GM12801 (cell line): ENCODE measurements around the gene SERGEF.

Experiments used
- TF ChIP-seq, protein P1 (sequence below): IDR thresholded peaks from one replicate; pipeline ENCODE4 v1.5.1; 2011; ENCODE audit warnings: control low read depth; ENCODE audit not compliant: insufficient read length; ENCODE audit errors: extremely low read depth

The SERGEF gene

DNA sequence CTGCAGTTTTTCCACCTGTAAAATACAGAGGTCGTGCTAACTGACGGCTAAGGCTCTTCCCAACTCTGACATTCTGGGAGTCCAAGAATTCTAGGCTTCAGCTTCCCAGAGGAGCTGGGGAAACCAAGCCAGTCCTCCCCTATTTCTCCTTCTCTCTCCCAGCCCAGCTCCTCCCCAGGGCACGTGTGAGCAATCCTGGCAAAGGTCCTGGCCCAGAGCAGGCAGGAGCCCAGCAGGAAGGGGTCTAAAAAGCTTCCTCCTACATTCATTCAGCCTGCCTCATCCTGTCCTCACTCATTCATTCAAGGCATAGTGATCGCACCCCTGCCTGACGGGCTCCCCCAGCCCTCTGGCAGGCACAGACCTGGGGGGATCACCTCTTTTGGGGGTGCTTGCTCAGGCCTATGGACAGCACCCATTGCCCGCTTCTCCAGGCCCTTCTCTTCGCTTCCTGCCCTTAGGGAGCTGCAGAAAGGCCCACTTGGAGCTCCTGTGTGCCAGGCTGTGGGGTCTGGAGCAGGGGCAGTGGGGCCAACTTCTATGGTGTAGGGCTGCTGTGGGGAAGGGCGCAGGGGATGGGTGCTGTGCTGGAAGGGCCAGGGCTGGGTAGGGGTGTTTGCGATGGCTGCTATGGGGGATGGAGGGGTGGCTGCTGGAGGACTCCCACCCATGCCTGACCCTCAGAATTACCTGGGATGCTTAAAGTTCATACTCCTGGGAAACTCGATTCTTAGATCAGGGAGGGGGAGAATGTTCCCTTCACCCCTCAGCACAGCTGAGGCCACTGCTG lies 268.5 kb downstream of the SERGEF start:
- TF ChIP-seq, protein P1, sequence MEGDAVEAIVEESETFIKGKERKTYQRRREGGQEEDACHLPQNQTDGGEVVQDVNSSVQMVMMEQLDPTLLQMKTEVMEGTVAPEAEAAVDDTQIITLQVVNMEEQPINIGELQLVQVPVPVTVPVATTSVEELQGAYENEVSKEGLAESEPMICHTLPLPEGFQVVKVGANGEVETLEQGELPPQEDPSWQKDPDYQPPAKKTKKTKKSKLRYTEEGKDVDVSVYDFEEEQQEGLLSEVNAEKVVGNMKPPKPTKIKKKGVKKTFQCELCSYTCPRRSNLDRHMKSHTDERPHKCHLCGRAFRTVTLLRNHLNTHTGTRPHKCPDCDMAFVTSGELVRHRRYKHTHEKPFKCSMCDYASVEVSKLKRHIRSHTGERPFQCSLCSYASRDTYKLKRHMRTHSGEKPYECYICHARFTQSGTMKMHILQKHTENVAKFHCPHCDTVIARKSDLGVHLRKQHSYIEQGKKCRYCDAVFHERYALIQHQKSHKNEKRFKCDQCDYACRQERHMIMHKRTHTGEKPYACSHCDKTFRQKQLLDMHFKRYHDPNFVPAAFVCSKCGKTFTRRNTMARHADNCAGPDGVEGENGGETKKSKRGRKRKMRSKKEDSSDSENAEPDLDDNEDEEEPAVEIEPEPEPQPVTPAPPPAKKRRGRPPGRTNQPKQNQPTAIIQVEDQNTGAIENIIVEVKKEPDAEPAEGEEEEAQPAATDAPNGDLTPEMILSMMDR: no peak

DNA sequence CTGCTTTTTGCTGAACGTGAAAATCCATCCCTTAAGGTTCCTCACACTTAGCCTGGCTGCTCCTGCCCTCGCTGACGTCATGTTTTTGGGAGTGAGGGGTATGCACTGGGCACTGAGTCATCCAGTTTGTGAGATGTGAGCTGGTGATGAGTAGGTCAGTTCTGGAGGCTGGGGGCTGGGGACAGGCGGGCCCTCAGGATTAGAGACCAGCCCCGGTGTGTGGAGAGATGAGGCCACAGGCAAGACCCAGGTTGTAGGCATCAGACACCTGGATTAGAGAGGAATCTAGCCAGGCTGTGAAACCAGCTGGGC lies 269.1 kb downstream of the SERGEF start:
- TF ChIP-seq, protein P1: no peak

DNA sequence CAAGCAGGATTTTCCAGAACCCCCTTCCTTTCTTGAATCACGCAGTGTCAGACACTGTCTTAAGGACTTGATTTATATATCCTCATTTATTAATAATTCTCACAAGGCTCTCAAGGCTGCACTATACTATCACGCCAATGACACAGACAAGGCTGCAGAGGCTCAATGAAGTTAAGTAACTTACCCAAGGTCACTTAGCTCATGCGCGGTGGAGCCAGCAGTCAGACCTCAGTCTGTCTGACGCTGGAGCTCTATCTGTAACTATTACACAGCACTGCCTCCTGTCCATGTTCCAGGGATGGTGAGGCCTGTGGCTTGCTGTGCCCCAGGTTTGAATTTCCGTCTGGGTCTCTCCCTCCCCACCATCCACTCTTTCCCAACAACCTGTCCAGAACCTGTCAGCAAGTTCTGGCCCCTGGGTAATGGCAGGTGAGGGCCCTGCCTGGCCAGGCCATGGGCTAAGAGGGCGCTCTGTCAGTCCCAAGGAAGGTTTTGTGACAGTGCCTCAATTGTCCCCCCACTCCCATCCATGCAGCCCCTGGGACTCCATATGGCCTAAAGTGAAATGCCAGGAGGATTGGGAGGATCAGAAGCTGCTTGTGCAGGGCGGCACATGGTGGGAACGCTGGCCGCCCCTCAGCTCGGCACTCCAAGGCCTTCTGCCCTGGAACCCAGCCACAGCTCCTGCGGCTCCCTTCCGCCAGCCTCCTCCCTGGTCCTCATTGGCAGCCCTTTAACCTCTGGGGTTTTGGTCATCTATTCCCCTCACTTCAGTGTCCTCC lies 269.6 kb downstream of the SERGEF start:
- TF ChIP-seq, protein P1: no peak

DNA sequence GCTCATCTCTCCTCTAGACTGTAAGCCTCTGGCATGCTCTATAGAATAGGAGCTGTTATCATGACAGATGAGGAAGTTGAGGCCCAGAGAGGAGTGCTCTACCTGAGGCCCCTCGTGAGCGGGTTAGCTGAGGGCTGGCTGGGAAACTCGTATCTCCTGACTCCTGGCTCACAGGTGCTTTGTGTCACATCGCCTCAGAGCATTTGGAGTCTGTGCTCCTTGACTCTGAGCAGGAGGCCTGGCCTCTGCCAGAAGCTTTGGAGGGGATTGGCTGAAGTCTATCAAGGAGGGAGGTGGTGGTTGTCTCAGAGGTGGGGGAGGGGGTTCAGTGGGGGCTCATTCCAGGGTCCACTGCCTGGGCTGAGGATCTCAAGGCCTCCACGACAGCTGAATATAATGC lies 270.8 kb downstream of the SERGEF start:
- TF ChIP-seq, protein P1: no peak

DNA sequence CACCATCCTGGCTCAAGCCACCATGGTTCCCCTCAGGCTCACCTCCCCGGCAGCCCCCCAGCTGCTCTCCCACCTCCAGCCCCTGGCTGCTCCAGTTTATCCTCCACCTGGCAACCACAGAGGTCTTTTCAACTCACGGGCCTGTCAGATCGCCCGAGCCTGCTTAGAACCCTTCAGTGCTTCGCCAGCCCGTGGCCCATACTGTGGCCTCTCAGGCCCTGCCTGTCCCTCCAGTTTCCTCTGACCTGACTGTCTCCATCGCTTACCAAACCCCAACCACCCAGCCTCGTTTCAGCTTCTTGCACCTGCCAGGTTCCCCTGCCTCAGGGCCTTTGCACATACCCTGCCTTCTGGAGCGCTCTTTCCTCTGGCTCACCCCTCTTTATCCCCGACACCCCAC lies 271.4 kb downstream of the SERGEF start:
- TF ChIP-seq, protein P1: no peak

DNA sequence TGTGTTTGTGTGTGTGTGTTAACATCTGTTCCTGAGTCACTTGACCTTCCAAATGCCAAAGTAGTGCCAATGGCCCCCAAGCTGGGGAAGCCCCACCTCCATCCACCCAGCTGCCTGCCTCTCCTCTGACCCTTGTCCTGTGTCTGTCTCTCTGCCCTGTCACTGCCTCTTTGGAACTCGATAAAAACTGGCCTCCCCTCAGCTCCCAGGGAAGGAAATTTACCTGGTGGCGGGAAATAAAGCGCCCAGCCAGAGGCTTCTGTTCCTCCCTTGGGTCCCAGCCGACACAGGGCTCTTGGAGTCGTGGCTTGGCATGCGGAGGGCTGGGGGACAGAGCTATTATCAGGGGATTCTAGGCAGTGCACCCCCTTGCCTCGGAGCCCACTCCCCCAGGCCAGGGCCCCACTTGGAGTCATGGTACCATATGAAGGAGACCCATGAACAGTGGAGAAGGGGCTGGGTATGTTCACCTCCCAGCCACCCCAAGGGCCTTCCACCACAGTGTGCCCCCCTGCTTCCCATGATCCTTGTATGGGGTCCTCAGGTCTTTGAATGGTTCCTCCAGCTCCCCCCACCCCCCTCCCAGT lies 272.1 kb downstream of the SERGEF start:
- TF ChIP-seq, protein P1: no peak

DNA sequence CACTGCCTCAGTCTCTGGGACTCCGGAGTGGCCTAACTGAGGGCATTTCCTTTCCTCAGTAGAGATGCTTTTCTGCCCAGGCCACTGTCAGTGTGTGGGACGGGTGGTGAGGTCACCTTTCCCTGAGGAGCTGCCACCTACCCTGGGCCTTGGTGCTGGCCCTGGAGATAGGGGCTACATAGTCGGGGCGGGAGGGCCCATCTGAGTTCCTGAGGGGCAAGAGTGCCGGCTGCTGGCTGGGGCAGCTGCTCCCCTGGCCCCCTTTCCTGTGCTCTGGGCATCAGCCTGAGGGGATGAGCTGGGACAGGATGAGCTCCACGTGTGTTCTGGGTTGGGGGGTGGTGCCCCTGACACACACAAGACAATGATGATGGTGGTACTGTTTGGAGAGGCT lies 272.9 kb downstream of the SERGEF start:
- TF ChIP-seq, protein P1: no peak
